HepG2 (cell line): ENCODE data around the gene UAP1L1. TPM values are rescaled to one million over a fixed set of nuclear protein-coding genes. Genes with fewer than 3 reads are reported as not detected.

Experiments
- ATF4 ChIP-seq, 2 experiments: fragments of 450-650 bp in 1 of 2; sonication (generic) in 1 of 2; formaldehyde crosslinking; IDR thresholded peaks; 2 replicates each; pipeline versions ENCODE4 v1.5.0 to v1.8.0; 2020 to 2022; ENCODE audit warnings: mild to moderate bottlenecking in 1 of 2, missing genetic modification reagents in 1 of 2
- EEA1 ChIP-seq: sonication (generic); formaldehyde crosslinking; IDR thresholded peaks from 2 replicates; pipeline ENCODE4 v1.5.1; 2020; ENCODE audit warnings: mild to moderate bottlenecking, missing genetic modification reagents, borderline replicate concordance
- FOXM1 ChIP-seq: sonication (generic); formaldehyde crosslinking; IDR thresholded peaks from 2 replicates; pipeline ENCODE4 v1.5.0; 2020; ENCODE audit warnings: missing genetic modification reagents
- HCFC1 ChIP-seq: fragments of 150-350 bp; IDR thresholded peaks from 2 replicates; pipeline ENCODE4 v1.6.1; 2014; ENCODE audit warnings: low read depth, low read length
- HNRNPL ChIP-seq: fragments of 200-400 bp; formaldehyde crosslinking; IDR thresholded peaks from 2 replicates; pipeline ENCODE4 v1.6.1; 2017; ENCODE audit warnings: mild to moderate bottlenecking, low read depth, low read length
- KAT2B ChIP-seq: fragments of 150-350 bp; IDR thresholded peaks from 2 replicates; pipeline ENCODE4 v1.6.1; 2014; ENCODE audit warnings: low read depth, low read length, borderline replicate concordance
- KIAA2018 ChIP-seq: sonication (generic); formaldehyde crosslinking; IDR thresholded peaks from 2 replicates; pipeline ENCODE4 v1.5.0; 2020; ENCODE audit warnings: mild to moderate bottlenecking, missing genetic modification reagents, borderline replicate concordance
- KLF11 ChIP-seq: IDR thresholded peaks from 2 replicates; pipeline ENCODE4 v1.6.1; 2016; ENCODE audit warnings: missing compliant biosample characterization
- MED13 ChIP-seq: sonication (generic); formaldehyde crosslinking; IDR thresholded peaks from 2 replicates; pipeline ENCODE4 v1.5.0; 2020; ENCODE audit warnings: missing genetic modification reagents
- RXRA ChIP-seq: sonication (generic); formaldehyde crosslinking; IDR thresholded peaks from 2 replicates; pipeline ENCODE4 v1.5.1; 2020; ENCODE audit warnings: missing genetic modification reagents
- ZKSCAN8 ChIP-seq: IDR thresholded peaks from 2 replicates; pipeline ENCODE4 v1.6.1; 2016; ENCODE audit warnings: borderline replicate concordance, missing genetic modification reagents, missing compliant biosample characterization
- ZNF563 ChIP-seq: sonication (generic); formaldehyde crosslinking; IDR thresholded peaks from 2 replicates; pipeline ENCODE4 v1.8.0; 2022; ENCODE audit warnings: mild to moderate bottlenecking, moderate library complexity, missing genetic modification reagents
- ZNF839 ChIP-seq: sonication (generic); formaldehyde crosslinking; IDR thresholded peaks from 2 replicates; pipeline ENCODE4 v1.4.0; 2020; ENCODE audit warnings: missing genetic modification reagents, mild to moderate bottlenecking, borderline replicate concordance
- polyA plus RNA-seq, 8 experiments: library from polyadenylated mRNA; depleted of rRNA in 3 of 8; stranded (reverse) in 7 of 8; unstranded in 1 of 8; fragments of >200 nt; fragmentation: Illumina TruSeq in 4 of 8; extraction: Trizol in 4 of 8; gene quantifications; 2 replicates each; pipeline versions ENCODE4 v1.2.1 to v1.2.3, GENCODE V29; 2011 to 2016; ENCODE audit warnings: low read depth in 4 of 8, missing spikeins in 1 of 8, mixed read lengths in 1 of 8; ENCODE audit not compliant: insufficient read depth in 1 of 8
- total RNA-seq, 5 experiments: library from RNA; depleted of rRNA; stranded (reverse); fragments of >200 nt; fragmentation: Illumina TruSeq; extraction: Trizol; gene quantifications; 2 replicates each; pipeline ENCODE4 v1.2.3, GENCODE V29; 2016; ENCODE audit warnings: low read depth in 1 of 5
- TF ChIP-seq, protein P1 (sequence below): sonication (generic); formaldehyde crosslinking; conservative IDR thresholded peaks from 2 replicates; pipeline ENCODE4 v1.8.0; 2022; ENCODE audit warnings: mild to moderate bottlenecking, moderate library complexity, missing genetic modification reagents

Gene UAP1L1
- total and polyA plus RNA-seq, 2 of the 13 experiments (the other 11 are each of a cell fraction or from before 2014, with no cell fraction given) = 5.4 to 6.4 TPM

- TF ChIP-seq RXRA (CRISPR knock-in tag) = no peak; the same call in 1 of the 2 replicates
- no peak for TF ChIP-seq MED13 (CRISPR knock-in tag)
- no peak for TF ChIP-seq HCFC1
- TF ChIP-seq ZNF563 (CRISPR knock-in tag) = peak; percentile 78; the same call in 1 of the 2 replicates
- TF ChIP-seq, protein P1, sequence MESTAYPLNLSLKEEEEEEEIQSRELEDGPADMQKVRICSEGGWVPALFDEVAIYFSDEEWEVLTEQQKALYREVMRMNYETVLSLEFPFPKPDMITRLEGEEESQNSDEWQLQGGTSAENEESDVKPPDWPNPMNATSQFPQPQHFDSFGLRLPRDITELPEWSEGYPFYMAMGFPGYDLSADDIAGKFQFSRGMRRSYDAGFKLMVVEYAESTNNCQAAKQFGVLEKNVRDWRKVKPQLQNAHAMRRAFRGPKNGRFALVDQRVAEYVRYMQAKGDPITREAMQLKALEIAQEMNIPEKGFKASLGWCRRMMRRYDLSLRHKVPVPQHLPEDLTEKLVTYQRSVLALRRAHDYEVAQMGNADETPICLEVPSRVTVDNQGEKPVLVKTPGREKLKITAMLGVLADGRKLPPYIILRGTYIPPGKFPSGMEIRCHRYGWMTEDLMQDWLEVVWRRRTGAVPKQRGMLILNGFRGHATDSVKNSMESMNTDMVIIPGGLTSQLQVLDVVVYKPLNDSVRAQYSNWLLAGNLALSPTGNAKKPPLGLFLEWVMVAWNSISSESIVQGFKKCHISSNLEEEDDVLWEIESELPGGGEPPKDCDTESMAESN (CRISPR knock-in tag) = no peak
- 0 out of 2 replicates have a peak, but pooled peaks have one; percentile 42 for TF ChIP-seq HNRNPL
- TF ChIP-seq KAT2B = no peak
- no peak for TF ChIP-seq ATF4 (CRISPR knock-in tag; IDR thresholded peaks at IDR 0.05)
- no peak for TF ChIP-seq FOXM1 (CRISPR knock-in tag)
- TF ChIP-seq EEA1 (CRISPR knock-in tag) = no peak
- no peak for TF ChIP-seq ZNF839 (CRISPR knock-in tag)
- TF ChIP-seq KIAA2018 = 0 out of 2 replicates have a peak, but pooled peaks have one; percentile 29
- TF ChIP-seq ZKSCAN8 (CRISPR knock-in tag) = no peak
- no peak for TF ChIP-seq KLF11
These were observed 48.9 kb upstream of the UAP1L1 start (continued) for GRCh38 chr9:137028263-137029057.
